DOHH2 (cell line): ENCODE results near the gene OLFML1.

ENCODE experiments used
- CTCF ChIP-seq: fragments of 200-600 bp; sonication (generic); IDR thresholded peaks from one replicate; pipeline ENCODE4 v1.5.1; 2014; ENCODE audit warnings: antibody characterized with exemption, mild to moderate bottlenecking, low read depth, low read length; ENCODE audit not compliant: poor library complexity, severe bottlenecking
- EZH2phosphoT487 ChIP-seq: fragments of 200-600 bp; sonication (generic); IDR thresholded peaks from 2 replicates; pipeline ENCODE4 v1.6.1; 2017; ENCODE audit warnings: borderline replicate concordance, mild to moderate bottlenecking, antibody characterized with exemption, low read length, moderate library complexity, mixed read lengths

- TF ChIP-seq CTCF: peak; percentile 44
- TF ChIP-seq EZH2phosphoT487: no peak
These were observed 50.8 kb downstream of the OLFML1 start for GRCh38 chr11:7536100-7536499.
